Endothelial cell (in vitro differentiated cells): ENCODE results near the gene RBM10. TPM values are rescaled to one million over a fixed set of nuclear protein-coding genes. Genes with fewer than 3 reads are reported as not detected.

ENCODE experiments used
- DNase-seq: peaks from one replicate; pipeline ENCODE4 v3.0.0; 2021; ENCODE audit warnings: low spot score
- H3K27ac Mint-ChIP-seq: one replicate; pipeline ENCODE4 v1.8.0; 2021; ENCODE audit warnings: mixed read lengths, inconsistent platforms; ENCODE audit not compliant: unreplicated experiment
- H3K27me3 Mint-ChIP-seq: one replicate; pipeline ENCODE4 v1.8.0; 2021; ENCODE audit warnings: mild to moderate bottlenecking, moderate library complexity, mixed read lengths, inconsistent platforms; ENCODE audit not compliant: unreplicated experiment
- H3K36me3 Mint-ChIP-seq: one replicate; pipeline ENCODE4 v1.8.0; 2021; ENCODE audit warnings: mild to moderate bottlenecking, low read depth, mixed read lengths, inconsistent platforms; ENCODE audit not compliant: unreplicated experiment
- H3K4me1 Mint-ChIP-seq: one replicate; pipeline ENCODE4 v1.8.0; 2021; ENCODE audit warnings: mild to moderate bottlenecking, mixed read lengths, inconsistent platforms; ENCODE audit not compliant: unreplicated experiment
- H3K4me3 Mint-ChIP-seq: one replicate; pipeline ENCODE4 v1.8.0; 2021; ENCODE audit warnings: mild to moderate bottlenecking, mixed read lengths, inconsistent platforms; ENCODE audit not compliant: unreplicated experiment
- H3K9me3 Mint-ChIP-seq: one replicate; pipeline ENCODE4 v1.8.0; 2021; ENCODE audit warnings: mixed read lengths, inconsistent platforms; ENCODE audit not compliant: unreplicated experiment
- total RNA-seq: library from RNA; stranded (reverse); fragmentation: NEBNext Ultra II Directional; extraction: Animal tissue kit (Norgen Biotek cat#: 25700); gene quantifications from one replicate; pipeline ENCODE4 v1.2.1, GENCODE V29; 2021; ENCODE audit not compliant: unreplicated experiment
- TF ChIP-seq, protein P1 (sequence below): fragments of 200-600 bp; sonication (generic); IDR thresholded peaks from one replicate; pipeline ENCODE4 v1.5.0; 2021; ENCODE audit warnings: antibody characterized with exemption; ENCODE audit not compliant: unreplicated experiment

Gene RBM10
- total RNA-seq, 1 donor from 2014 or later = 42.1 TPM

DNA sequence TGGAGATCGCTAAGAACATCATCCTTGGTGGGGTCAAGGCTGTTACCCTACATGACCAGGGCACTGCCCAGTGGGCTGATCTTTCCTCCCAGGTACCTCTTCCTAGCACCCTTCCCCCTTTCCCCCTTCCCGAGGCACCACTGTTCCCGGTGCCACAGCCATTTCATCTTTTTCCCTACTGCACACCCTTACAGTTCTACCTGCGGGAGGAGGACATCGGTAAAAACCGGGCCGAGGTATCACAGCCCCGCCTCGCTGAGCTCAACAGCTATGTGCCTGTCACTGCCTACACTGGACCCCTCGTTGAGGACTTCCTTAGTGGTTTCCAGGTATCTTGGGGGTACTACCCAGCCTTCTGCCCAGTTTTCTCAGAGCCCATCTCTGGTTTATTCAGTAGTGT lies 54.3 kb downstream of the RBM10 start:
- no peak overlapping the region for H3K4me3 Mint-ChIP-seq
- H3K36me3 Mint-ChIP-seq = peaks cover 23% of the 10 kb centered on the region
- H3K27ac Mint-ChIP-seq = no peak overlapping the region
- no peak for DNase-seq
- TF ChIP-seq, protein P1, sequence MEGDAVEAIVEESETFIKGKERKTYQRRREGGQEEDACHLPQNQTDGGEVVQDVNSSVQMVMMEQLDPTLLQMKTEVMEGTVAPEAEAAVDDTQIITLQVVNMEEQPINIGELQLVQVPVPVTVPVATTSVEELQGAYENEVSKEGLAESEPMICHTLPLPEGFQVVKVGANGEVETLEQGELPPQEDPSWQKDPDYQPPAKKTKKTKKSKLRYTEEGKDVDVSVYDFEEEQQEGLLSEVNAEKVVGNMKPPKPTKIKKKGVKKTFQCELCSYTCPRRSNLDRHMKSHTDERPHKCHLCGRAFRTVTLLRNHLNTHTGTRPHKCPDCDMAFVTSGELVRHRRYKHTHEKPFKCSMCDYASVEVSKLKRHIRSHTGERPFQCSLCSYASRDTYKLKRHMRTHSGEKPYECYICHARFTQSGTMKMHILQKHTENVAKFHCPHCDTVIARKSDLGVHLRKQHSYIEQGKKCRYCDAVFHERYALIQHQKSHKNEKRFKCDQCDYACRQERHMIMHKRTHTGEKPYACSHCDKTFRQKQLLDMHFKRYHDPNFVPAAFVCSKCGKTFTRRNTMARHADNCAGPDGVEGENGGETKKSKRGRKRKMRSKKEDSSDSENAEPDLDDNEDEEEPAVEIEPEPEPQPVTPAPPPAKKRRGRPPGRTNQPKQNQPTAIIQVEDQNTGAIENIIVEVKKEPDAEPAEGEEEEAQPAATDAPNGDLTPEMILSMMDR = no peak
- no peaks in the 10 kb centered on the region for H3K9me3 Mint-ChIP-seq
- H3K4me1 Mint-ChIP-seq = peaks cover 19% of the 10 kb centered on the region
- H3K27me3 Mint-ChIP-seq = peaks cover 5% of the 10 kb centered on the region

DNA sequence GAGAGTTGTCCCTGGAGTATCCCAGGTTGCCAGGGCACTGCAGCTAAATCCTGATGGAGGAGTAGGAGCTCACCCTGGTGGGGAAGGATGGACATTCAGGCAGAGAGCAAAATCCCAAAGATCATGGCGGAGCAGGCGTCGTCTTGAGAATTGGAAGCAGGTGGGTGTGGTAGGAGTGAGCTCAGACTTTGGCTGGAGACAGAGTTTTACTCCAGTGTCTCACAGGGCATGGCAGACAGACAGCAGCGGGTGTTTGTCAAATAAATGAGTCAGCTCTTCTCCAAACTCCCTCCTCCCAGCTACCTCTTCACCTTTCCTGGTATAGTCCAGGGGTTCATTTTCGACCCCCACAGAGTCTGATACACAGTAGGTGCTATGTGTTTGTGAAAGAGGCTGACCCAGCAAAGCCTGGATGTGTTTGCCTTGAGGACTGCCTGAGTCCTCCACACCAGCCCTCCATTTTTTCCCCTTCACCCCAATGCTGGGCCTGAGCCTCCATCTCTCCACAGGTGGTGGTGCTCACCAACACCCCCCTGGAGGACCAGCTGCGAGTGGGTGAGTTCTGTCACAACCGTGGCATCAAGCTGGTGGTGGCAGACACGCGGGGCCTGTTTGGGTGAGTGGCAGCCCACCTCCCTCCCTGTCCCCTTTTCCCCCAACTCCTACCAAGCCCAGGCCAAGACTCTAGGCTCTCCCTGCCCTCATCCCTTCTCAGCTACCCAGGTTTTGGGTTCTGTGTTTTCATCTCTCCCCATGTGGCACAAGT lies 55.5 kb downstream of the RBM10 start:
- H3K4me1 Mint-ChIP-seq = peaks cover 12% of the 10 kb centered on the region
- H3K4me3 Mint-ChIP-seq = no peak overlapping the region
- TF ChIP-seq, protein P1 = no peak
- peaks cover 3% of the 10 kb centered on the region for H3K27me3 Mint-ChIP-seq
- no peak for DNase-seq
- H3K9me3 Mint-ChIP-seq = no peaks in the 10 kb centered on the region
- no peak overlapping the region for H3K27ac Mint-ChIP-seq
- peaks cover 26% of the 10 kb centered on the region for H3K36me3 Mint-ChIP-seq

DNA sequence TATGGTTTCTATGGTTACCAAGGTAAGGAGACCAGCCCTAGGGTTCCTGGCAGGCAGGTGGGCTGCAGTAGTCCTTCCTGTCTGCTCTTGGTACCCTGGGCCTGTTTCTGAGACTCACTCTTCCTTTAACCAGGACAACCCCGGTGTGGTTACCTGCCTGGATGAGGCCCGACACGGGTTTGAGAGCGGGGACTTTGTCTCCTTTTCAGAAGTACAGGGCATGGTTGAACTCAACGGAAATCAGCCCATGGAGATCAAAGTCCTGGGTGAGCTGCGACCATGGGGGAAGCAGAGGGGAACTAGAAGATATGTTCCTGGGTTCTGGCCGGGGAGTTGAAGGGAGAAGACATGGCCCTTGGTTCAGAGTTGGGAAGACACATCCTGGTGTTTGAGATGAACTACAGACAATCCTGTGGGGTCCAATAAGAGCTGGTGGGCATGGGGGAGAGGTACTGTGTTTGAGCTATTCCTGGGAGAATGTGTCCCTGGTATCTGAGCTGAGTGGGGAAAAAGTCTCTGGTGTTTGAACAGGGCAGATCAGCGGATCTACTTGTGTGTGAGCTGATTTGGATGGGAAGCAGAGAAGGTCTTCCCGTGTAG lies 56.4 kb downstream of the RBM10 start:
- no peak overlapping the region for H3K27ac Mint-ChIP-seq
- TF ChIP-seq, protein P1 = no peak
- no peak for DNase-seq
- peaks cover 1% of the 10 kb centered on the region for H3K27me3 Mint-ChIP-seq
- H3K9me3 Mint-ChIP-seq = no peaks in the 10 kb centered on the region
- no peak overlapping the region for H3K4me3 Mint-ChIP-seq
- H3K4me1 Mint-ChIP-seq = peaks cover 3% of the 10 kb centered on the region
- H3K36me3 Mint-ChIP-seq = peaks cover 19% of the 10 kb centered on the region

DNA sequence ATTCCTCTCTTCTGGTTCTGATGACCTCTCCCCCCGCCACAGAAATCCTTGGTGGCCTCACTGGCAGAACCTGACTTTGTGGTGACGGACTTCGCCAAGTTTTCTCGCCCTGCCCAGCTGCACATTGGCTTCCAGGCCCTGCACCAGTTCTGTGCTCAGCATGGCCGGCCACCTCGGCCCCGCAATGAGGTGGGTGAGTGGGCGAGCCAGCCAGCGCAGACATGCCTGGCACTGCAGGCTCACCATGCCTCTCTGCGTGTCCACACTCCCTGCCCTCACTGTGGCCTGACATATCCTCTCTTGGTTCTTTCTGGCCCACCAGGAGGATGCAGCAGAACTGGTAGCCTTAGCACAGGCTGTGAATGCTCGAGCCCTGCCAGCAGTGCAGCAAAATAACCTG lies 57.3 kb downstream of the RBM10 start:
- H3K36me3 Mint-ChIP-seq = peaks cover 25% of the 10 kb centered on the region
- H3K27me3 Mint-ChIP-seq = peaks cover 1% of the 10 kb centered on the region
- no peak overlapping the region for H3K27ac Mint-ChIP-seq
- no peaks in the 10 kb centered on the region for H3K9me3 Mint-ChIP-seq
- DNase-seq = no peak
- no peak overlapping the region for H3K4me3 Mint-ChIP-seq
- no peaks in the 10 kb centered on the region for H3K4me1 Mint-ChIP-seq
- TF ChIP-seq, protein P1 = no peak

DNA sequence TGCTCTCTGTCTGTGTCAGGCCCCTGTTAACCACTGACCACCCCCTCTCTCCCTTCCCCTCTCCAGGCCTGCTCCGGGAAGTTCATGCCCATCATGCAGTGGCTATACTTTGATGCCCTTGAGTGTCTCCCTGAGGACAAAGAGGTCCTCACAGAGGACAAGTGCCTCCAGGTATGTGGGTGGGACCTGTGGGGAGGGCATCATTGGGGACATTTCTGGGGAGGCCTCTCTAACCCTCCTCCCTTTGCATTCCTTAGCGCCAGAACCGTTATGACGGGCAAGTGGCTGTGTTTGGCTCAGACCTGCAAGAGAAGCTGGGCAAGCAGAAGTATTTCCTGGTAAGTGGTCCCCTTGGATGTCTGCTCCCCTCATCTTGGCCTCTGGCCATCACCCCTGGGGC lies 57.9 kb downstream of the RBM10 start:
- Mint-ChIP-seq H3K9me3 (no peaks in the 10 kb centered on the region), H3K4me1 (no peaks in the 10 kb centered on the region), H3K4me3 (no peak overlapping the region), H3K27me3 (peaks cover 1% of the 10 kb centered on the region), H3K27ac (no peak overlapping the region), H3K36me3 (peaks cover 26% of the 10 kb centered on the region)
- no peak for DNase-seq
- TF ChIP-seq, protein P1 = no peak
